CD1c-positive myeloid dendritic cell (primary cell): ENCODE data around the gene HOXC4.

Source experiments
- DNase-seq: peaks from one replicate; pipeline ENCODE4 v3.0.0-alpha.2; 2016; ENCODE audit errors: extremely low spot score

The HOXC4 gene

GRCh38 chr12:54015018-54015931 is 38.4 kb upstream of the HOXC4 start:
- DNase-seq = no peak

- no peak for DNase-seq
Measured at GRCh38 chr12:54016051-54016450, 37.6 kb upstream of the HOXC4 start.

GRCh38 chr12:54016478-54016964 is 37.1 kb upstream of the HOXC4 start:
- DNase-seq = no peak

- no peak for DNase-seq
Measured at GRCh38 chr12:54017027-54017788, 36.4 kb upstream of the HOXC4 start.

- peak; percentile 53 for DNase-seq
Measured at GRCh38 chr12:54017878-54018467, 35.7 kb upstream of the HOXC4 start.

- no peak for DNase-seq
Measured at GRCh38 chr12:54018468-54018984, 35.1 kb upstream of the HOXC4 start.

- no peak for DNase-seq
Measured at GRCh38 chr12:54019091-54019811, 34.4 kb upstream of the HOXC4 start.

GRCh38 chr12:54019924-54020590 is 33.6 kb upstream of the HOXC4 start:
- no peak for DNase-seq

GRCh38 chr12:54020591-54021405 is 32.8 kb upstream of the HOXC4 start:
- DNase-seq = no peak

GRCh38 chr12:54021432-54022013 is 32.1 kb upstream of the HOXC4 start:
- no peak for DNase-seq

GRCh38 chr12:54022960-54023884 is 30.4 kb upstream of the HOXC4 start:
- no peak for DNase-seq

- no peak for DNase-seq
Measured at GRCh38 chr12:54024127-54024526, 29.5 kb upstream of the HOXC4 start.

GRCh38 chr12:54024581-54025305 is 28.9 kb upstream of the HOXC4 start:
- DNase-seq = no peak

- no peak for DNase-seq
Measured at GRCh38 chr12:54025499-54026405, 27.9 kb upstream of the HOXC4 start.

- no peak for DNase-seq
Measured at GRCh38 chr12:54026640-54027441, 26.8 kb upstream of the HOXC4 start.

GRCh38 chr12:54027442-54027786 is 26.2 kb upstream of the HOXC4 start:
- no peak for DNase-seq
